NCI-H345 (cell line): ENCODE measurements around the gene CDC42BPA.

ENCODE experiments used
- DNase-seq: peaks from one replicate; lab custom pipeline; 2025; lab: John Stamatoyannopoulos, UW

The CDC42BPA gene

GRCh38 chr1:226981386-226981817, 336.9 kb downstream of the CDC42BPA start:
- DNase-seq: no peak

GRCh38 chr1:226980565-226981385, 337.5 kb downstream of the CDC42BPA start:
- DNase-seq: no peak

GRCh38 chr1:226980122-226980560, 338.2 kb downstream of the CDC42BPA start:
- no peak for DNase-seq

GRCh38 chr1:226979517-226980121, 338.7 kb downstream of the CDC42BPA start:
- no peak for DNase-seq

- no peak for DNase-seq
These were observed 339.2 kb downstream of the CDC42BPA start for GRCh38 chr1:226979115-226979516.

- DNase-seq: no peak
These were observed 339.7 kb downstream of the CDC42BPA start for GRCh38 chr1:226978432-226979114.

GRCh38 chr1:226977643-226978431, 340.5 kb downstream of the CDC42BPA start:
- DNase-seq: no peak

GRCh38 chr1:226976978-226977642, 341.2 kb downstream of the CDC42BPA start:
- DNase-seq: no peak

- no peak for DNase-seq
These were observed 341.9 kb downstream of the CDC42BPA start for GRCh38 chr1:226976276-226976977.

- DNase-seq: peak; percentile 86
These were observed 342.7 kb downstream of the CDC42BPA start for GRCh38 chr1:226975259-226976250.

GRCh38 chr1:226974544-226975258, 343.6 kb downstream of the CDC42BPA start:
- no peak for DNase-seq

GRCh38 chr1:226973898-226974543, 344.3 kb downstream of the CDC42BPA start:
- DNase-seq: no peak

GRCh38 chr1:226973371-226973897, 344.9 kb downstream of the CDC42BPA start:
- no peak for DNase-seq

- DNase-seq: no peak
These were observed 345.4 kb downstream of the CDC42BPA start for GRCh38 chr1:226972931-226973330.

GRCh38 chr1:226971765-226972164, 346.5 kb downstream of the CDC42BPA start:
- DNase-seq: no peak

GRCh38 chr1:226967665-226968064, 350.6 kb downstream of the CDC42BPA start:
- no peak for DNase-seq

GRCh38 chr1:226966683-226967082, 351.6 kb downstream of the CDC42BPA start:
- DNase-seq: no peak
